IMR-90 (cell line): Measurements from ENCODE around the gene GPC5. TPM values are rescaled to one million over a fixed set of nuclear protein-coding genes. Genes with fewer than 3 reads are reported as not detected.

ENCODE experiments used
- ATAC-seq: fragments of 200-7000 bp; cut with Tn5 transposase; 2 replicates; pipeline ENCODE4 v1.9.1; 2020; ENCODE audit warnings: low read depth, mild to moderate bottlenecking, moderate library complexity
- BruUV-seq: library from RNA; stranded (reverse); fragments of 400-500 nt; replicated peaks from 2 replicates; lab custom pipeline; 2021; lab: Mats Ljungman, UMichigan
- CTCF ChIA-PET: fragments of 300-600 bp; formaldehyde crosslinking; extraction: SDS; loops from one replicate; lab custom pipeline; 2021; ENCODE audit warnings: antibody characterized with exemption; lab: Yijun Ruan, JAX
- POLR2A ChIA-PET: fragments of 300-600 bp; sonication (Branson Sonifier 250); formaldehyde crosslinking; loops from one replicate; lab custom pipeline; 2022; ENCODE audit warnings: antibody characterized with exemption; ENCODE audit not compliant: unreplicated experiment; lab: Charles Lee
- DNase-seq: peaks from one replicate; pipeline ENCODE4 v3.0.0; 2013
- H2AFZ ChIP-seq: replicated peaks from 2 replicates; pipeline ENCODE3; 2013; ENCODE audit warnings: low read length, mild to moderate bottlenecking; ENCODE audit not compliant: poor library complexity
- H2AK5ac ChIP-seq: 2 replicates; pipeline ENCODE4 v1.6.1; 2013; ENCODE audit warnings: low read depth, low read length, inconsistent platforms
- H2AK9ac ChIP-seq: replicated peaks from 2 replicates; pipeline ENCODE3; 2013; ENCODE audit warnings: mild to moderate bottlenecking, low read depth, low read length, moderate library complexity; ENCODE audit not compliant: poor library complexity
- H2BK120ac ChIP-seq: 2 replicates; pipeline ENCODE4 v1.6.1; 2013; ENCODE audit warnings: low read depth, low read length, inconsistent platforms
- H2BK15ac ChIP-seq: 3 replicates; pipeline ENCODE4 v1.6.1; 2013; ENCODE audit warnings: low read depth, low read length, inconsistent platforms
- H2BK20ac ChIP-seq: 2 replicates; pipeline ENCODE4 v1.6.1; 2013; ENCODE audit warnings: low read depth, mild to moderate bottlenecking, inconsistent platforms, low read length, moderate library complexity
- H2BK5ac ChIP-seq: 2 replicates; pipeline ENCODE4 v1.6.1; 2013; ENCODE audit warnings: mild to moderate bottlenecking, low read depth, low read length, inconsistent platforms; ENCODE audit not compliant: poor library complexity, severe bottlenecking
- H3K14ac ChIP-seq: replicated peaks from 2 replicates; pipeline ENCODE4 v1.6.1; 2013; ENCODE audit warnings: low read depth, low read length, inconsistent platforms
- H3K18ac ChIP-seq: 2 replicates; pipeline ENCODE4 v1.6.1; 2013; ENCODE audit warnings: low read depth, low read length, control low read depth
- H3K23ac ChIP-seq: 2 replicates; pipeline ENCODE4 v1.6.1; 2013; ENCODE audit warnings: low read depth, low read length, inconsistent platforms
- H3K27ac ChIP-seq: 2 replicates; pipeline ENCODE4 v1.5.1; 2013; ENCODE audit warnings: mild to moderate bottlenecking, control low read depth, low read length; ENCODE audit not compliant: insufficient read depth
- H3K27me3 ChIP-seq: 2 replicates; pipeline ENCODE4 v1.6.1; 2013; ENCODE audit warnings: low read length; ENCODE audit not compliant: control insufficient read depth, insufficient read depth
- H3K36me3 ChIP-seq: 2 replicates; pipeline ENCODE4 v1.6.1; 2013; ENCODE audit warnings: low read length, mixed read lengths; ENCODE audit not compliant: control insufficient read depth, insufficient read depth
- H3K4ac ChIP-seq: 2 replicates; pipeline ENCODE4 v1.6.1; 2013; ENCODE audit warnings: low read depth, low read length, inconsistent platforms
- H3K4me1 ChIP-seq: 2 replicates; pipeline ENCODE4 v1.6.1; 2013; ENCODE audit warnings: low read length, mixed read lengths; ENCODE audit not compliant: control insufficient read depth, insufficient read depth
- H3K4me2 ChIP-seq: 2 replicates; pipeline ENCODE4 v1.6.1; 2013; ENCODE audit warnings: low read depth, mild to moderate bottlenecking, control low read depth, low read length, moderate library complexity
- H3K4me3 ChIP-seq: 2 replicates; pipeline ENCODE4 v1.5.1; 2013; ENCODE audit warnings: low read depth, mild to moderate bottlenecking, control low read depth, low read length, moderate library complexity; ENCODE audit not compliant: insufficient read depth
- H3K56ac ChIP-seq: 2 replicates; pipeline ENCODE4 v1.6.1; 2013; ENCODE audit warnings: low read length, inconsistent platforms; ENCODE audit not compliant: insufficient read depth; ENCODE audit errors: extremely low read depth
- H3K79me1 ChIP-seq, 2 experiments: 2 replicates each; pipeline ENCODE4 v1.6.1; 2013; ENCODE audit warnings: low read length in 2 of 2, inconsistent platforms in 1 of 2, low read depth in 1 of 2
- H3K9ac ChIP-seq: 2 replicates; pipeline ENCODE4 v1.6.1; 2013; ENCODE audit warnings: low read depth, low read length, control low read depth
- H3K9me1 ChIP-seq: 2 replicates; pipeline ENCODE4 v1.6.1; 2013; ENCODE audit warnings: low read length, inconsistent platforms; ENCODE audit not compliant: insufficient read depth
- H3K9me3 ChIP-seq: 2 replicates; pipeline ENCODE4 v1.6.1; 2013; ENCODE audit warnings: low read length; ENCODE audit not compliant: control insufficient read depth, insufficient read depth
- H4K20me1 ChIP-seq: 2 replicates; pipeline ENCODE4 v1.6.1; 2013; ENCODE audit warnings: low read length, inconsistent platforms; ENCODE audit not compliant: insufficient read depth
- H4K5ac ChIP-seq: 2 replicates; pipeline ENCODE4 v1.6.1; 2013; ENCODE audit warnings: mild to moderate bottlenecking, low read depth, low read length, control low read depth
- H4K8ac ChIP-seq, 2 experiments: 2 replicates each; pipeline ENCODE4 v1.6.1; 2013; ENCODE audit warnings: low read depth in 2 of 2, low read length in 2 of 2, control low read depth in 1 of 2, inconsistent platforms in 1 of 2
- H4K91ac ChIP-seq: 2 replicates; pipeline ENCODE4 v1.6.1; 2013; ENCODE audit warnings: low read depth, low read length, inconsistent platforms; ENCODE audit not compliant: insufficient read depth
- BHLHE40 ChIP-seq: fragments of 150-350 bp; IDR thresholded peaks from 2 replicates; pipeline ENCODE4 v1.6.1; 2016; ENCODE audit warnings: mild to moderate bottlenecking, low read depth, low read length
- CEBPB ChIP-seq: IDR thresholded peaks from 2 replicates; pipeline ENCODE4 v1.6.1; 2012; ENCODE audit warnings: low read depth, low read length, improper control_type of control experiment
- CHD1 ChIP-seq: IDR thresholded peaks from 2 replicates; pipeline ENCODE4 v1.6.1; 2012; ENCODE audit warnings: low read depth, low read length, improper control_type of control experiment
- CTCF ChIP-seq: conservative IDR thresholded peaks from 2 replicates; pipeline ENCODE4 v1.5.1; 2012; ENCODE audit warnings: mild to moderate bottlenecking, low read depth, low read length, improper control_type of control experiment
- ELK1 ChIP-seq: fragments of 150-350 bp; IDR thresholded peaks from 2 replicates; pipeline ENCODE4 v1.6.1; 2016; ENCODE audit warnings: low read depth, mild to moderate bottlenecking, low read length, moderate library complexity, borderline replicate concordance
- FOS ChIP-seq: fragments of 150-350 bp; IDR thresholded peaks from 2 replicates; pipeline ENCODE4 v1.6.1; 2016; ENCODE audit warnings: low read depth, low read length
- MAFK ChIP-seq: IDR thresholded peaks from 2 replicates; pipeline ENCODE4 v1.6.1; 2012; ENCODE audit warnings: low read depth, low read length, improper control_type of control experiment
- MAZ ChIP-seq: IDR thresholded peaks from 2 replicates; pipeline ENCODE4 v1.6.1; 2012; ENCODE audit warnings: low read depth, mild to moderate bottlenecking, low read length, improper control_type of control experiment, moderate library complexity, borderline replicate concordance
- MXI1 ChIP-seq: IDR thresholded peaks from 2 replicates; pipeline ENCODE4 v1.6.1; 2012; ENCODE audit warnings: low read depth, mild to moderate bottlenecking, low read length, moderate library complexity, borderline replicate concordance
- NFE2L2 ChIP-seq: fragments of 150-350 bp; IDR thresholded peaks from 2 replicates; pipeline ENCODE4 v1.6.1; 2016; ENCODE audit warnings: low read depth, mild to moderate bottlenecking, low read length
- POLR2A ChIP-seq: IDR thresholded peaks from 2 replicates; pipeline ENCODE4 v1.6.1; 2012; ENCODE audit warnings: mild to moderate bottlenecking, low read depth, low read length
- RAD21 ChIP-seq: IDR thresholded peaks from 2 replicates; pipeline ENCODE4 v1.6.1; 2012; ENCODE audit warnings: low read length, improper control_type of control experiment
- RCOR1 ChIP-seq: IDR thresholded peaks from 2 replicates; pipeline ENCODE4 v1.6.1; 2012; ENCODE audit warnings: mild to moderate bottlenecking, low read length, improper control_type of control experiment; ENCODE audit not compliant: insufficient replicate concordance
- RFX5 ChIP-seq: IDR thresholded peaks from 2 replicates; pipeline ENCODE4 v1.8.0; 2012; ENCODE audit warnings: low read depth, mild to moderate bottlenecking, low read length, moderate library complexity
- USF2 ChIP-seq: fragments of 150-350 bp; IDR thresholded peaks from 2 replicates; pipeline ENCODE4 v1.6.1; 2017; ENCODE audit warnings: mild to moderate bottlenecking, antibody characterized with exemption, low read length, low read depth
- WGBS, 2 experiments: methylation state at CpG; one replicate each; pipeline versions ENCODE4 v1.1.5 to v1.1.7; 2013; ENCODE audit warnings: missing lambda C conversion rate in 2 of 2; ENCODE audit not compliant: insufficient read length in 1 of 2; ENCODE audit errors: extremely low coverage in 2 of 2; 5-methylcytosine and 5-hydroxymethylcytosine counted together
- dilution Hi-C: fragments of 300-500 bp; cut with HindIII; formaldehyde crosslinking; loops from one replicate; pipeline ENCODE4 v1.14.3; 2018; ENCODE audit warnings: low sequenced_read_pairs; ENCODE audit not compliant: unreplicated experiment
- in situ Hi-C: fragments of 300-500 bp; cut with MboI; formaldehyde crosslinking; loops from 3 replicates; pipeline ENCODE4 v1.14.3; 2019; ENCODE audit warnings: low sequenced_read_pairs, inconsistent platforms, mixed read lengths
- intact Hi-C: fragments of 100-400 bp; cut with micrococcal nuclease; formaldehyde crosslinking; loops from 2 replicates; pipeline ENCODE4 v1.10.0; 2022
- polyA plus RNA-seq, 3 experiments: library from polyadenylated mRNA; depleted of rRNA; stranded (reverse); fragments of >200 nt; gene quantifications; 2 replicates each; pipeline ENCODE4 v1.2.3, GENCODE V29; 2012; ENCODE audit warnings: low replicate concordance in 1 of 3
- total RNA-seq: library from RNA; depleted of rRNA; stranded (reverse); fragments of >200 nt; gene quantifications from 2 replicates; pipeline ENCODE4 v1.2.3, GENCODE V29; 2012

GPC5 gene
- total and polyA plus RNA-seq, 2 of the 4 experiments (the other 2 are of a cell fraction): 0.94 to 1.8 TPM

- H2AK5ac ChIP-seq: no peak overlapping the region
- in situ Hi-C loops (no loop called here), intact Hi-C loops (no loop called here), dilution Hi-C loops (no loop called here)
- H2BK15ac ChIP-seq: no peak overlapping the region
- H3K36me3 ChIP-seq: no peaks in the 10 kb centered on the region
- H3K4me3 ChIP-seq: no peak overlapping the region
- TF ChIP-seq BHLHE40 (no peak), FOS (no peak), MXI1 (no peak), CEBPB (no peak), USF2 (no peak), MAZ (no peak), RAD21 (no peak), POLR2A (no peak), RCOR1 (no peak), CTCF (no peak), MAFK (no peak), RFX5 (no peak), NFE2L2 (no peak), ELK1 (no peak), CHD1 (no peak)
- no peak overlapping the region for H4K5ac ChIP-seq
- no peak overlapping the region for H3K9ac ChIP-seq
- no peak overlapping the region for H2AK9ac ChIP-seq
- H3K9me3 ChIP-seq: no peaks in the 10 kb centered on the region; the same call in none of the 2 replicates
- H3K56ac ChIP-seq: no peak overlapping the region
- H3K79me1 ChIP-seq: no peaks in the 10 kb centered on the region
- no CpG with 5 or more reads among the region's 3 CpGs for WGBS, 2 experiments
- no peak overlapping the region for H3K18ac ChIP-seq
- H3K14ac ChIP-seq: no peak overlapping the region
- H2BK20ac ChIP-seq: no peak overlapping the region
- no TSS peak for BruUV-seq
- H2BK5ac ChIP-seq: no peak overlapping the region
- no peak overlapping the region for H2BK120ac ChIP-seq
- no peak overlapping the region for H2AFZ ChIP-seq
- no peaks in the 10 kb centered on the region for H3K4me1 ChIP-seq
- ATAC-seq: no peak
- ChIA-PET CTCF (no interaction called here), POLR2A (no interaction called here)
- H3K23ac ChIP-seq: no peak overlapping the region
- H3K27me3 ChIP-seq: no peaks in the 10 kb centered on the region
- no peak overlapping the region for H3K4ac ChIP-seq
- H4K91ac ChIP-seq: no peak overlapping the region
- no peak overlapping the region for H4K8ac ChIP-seq
- no peak for DNase-seq
- H4K20me1 ChIP-seq: no peaks in the 10 kb centered on the region
- no peak overlapping the region for H3K4me2 ChIP-seq
- no peaks in the 10 kb centered on the region for H3K9me1 ChIP-seq
- no peak overlapping the region for H3K27ac ChIP-seq
These were observed 118.4 kb downstream of the GPC5 start for GRCh38 chr13:91516799-91517198.
